Mononuclear cell (primary cell): ENCODE measurements around the gene EZR. TPM values are rescaled to one million over a fixed set of nuclear protein-coding genes. Genes with fewer than 3 reads are reported as not detected.

Experiments used
- H3K27me3 ChIP-seq: 2 replicates; pipeline ENCODE4 v1.6.0; 2011; ENCODE audit warnings: low read length, control low read depth; ENCODE audit not compliant: insufficient read depth
- H3K4me1 ChIP-seq: 2 replicates; pipeline ENCODE4 v1.5.1; 2011; ENCODE audit warnings: mild to moderate bottlenecking, low read length, control low read depth; ENCODE audit not compliant: insufficient read depth
- H3K4me3 ChIP-seq: 2 replicates; pipeline ENCODE4 v1.5.1; 2011; ENCODE audit warnings: mild to moderate bottlenecking, low read length, moderate library complexity
- H3K9me3 ChIP-seq: 2 replicates; pipeline ENCODE4 v1.5.1; 2011; ENCODE audit warnings: low read depth, mild to moderate bottlenecking, control low read depth, low read length
- total RNA-seq: library from RNA; depleted of rRNA; stranded (reverse); fragments of >200 nt; gene quantifications from one replicate; pipeline ENCODE4 v1.2.3, GENCODE V29; 2012

EZR gene
- total RNA-seq, 1 donor, result 165 TPM

DNA sequence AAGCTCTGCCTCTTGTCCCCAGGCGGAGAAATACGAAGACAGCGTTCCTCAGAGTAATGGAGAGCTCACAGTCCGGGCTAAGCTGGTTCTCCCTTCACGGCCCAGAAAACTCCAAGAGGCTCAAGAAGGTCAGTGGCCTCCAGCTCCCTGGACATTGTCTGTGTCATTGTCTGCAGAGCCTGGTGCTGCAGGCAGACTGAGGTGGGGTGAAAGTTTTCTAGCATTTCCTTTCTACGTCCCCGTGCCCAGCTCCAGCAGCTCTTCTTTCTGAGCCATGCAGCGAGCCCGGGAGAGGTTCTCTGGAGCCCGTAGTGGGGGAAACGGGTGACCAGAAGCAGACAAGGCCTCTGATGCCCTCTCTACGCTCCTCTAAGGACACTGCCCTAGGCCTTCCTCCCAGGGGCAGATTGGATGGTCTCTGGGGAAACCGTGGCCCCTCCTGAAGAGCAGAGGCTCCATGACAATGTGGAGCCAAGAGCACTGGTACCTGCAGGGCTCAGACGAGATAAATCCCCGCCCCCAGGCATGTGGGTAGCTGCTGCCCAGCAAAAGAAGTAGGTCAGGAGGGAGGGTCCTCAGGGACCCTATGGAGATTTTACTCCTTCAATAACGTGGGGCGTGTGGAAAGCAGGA lies 58.4 kb downstream of the EZR start:
- H3K9me3 ChIP-seq, result no peaks in the 10 kb centered on the region
- H3K4me1 ChIP-seq, result no peaks in the 10 kb centered on the region
- no peak overlapping the region for H3K4me3 ChIP-seq
- no peaks in the 10 kb centered on the region for H3K27me3 ChIP-seq

DNA sequence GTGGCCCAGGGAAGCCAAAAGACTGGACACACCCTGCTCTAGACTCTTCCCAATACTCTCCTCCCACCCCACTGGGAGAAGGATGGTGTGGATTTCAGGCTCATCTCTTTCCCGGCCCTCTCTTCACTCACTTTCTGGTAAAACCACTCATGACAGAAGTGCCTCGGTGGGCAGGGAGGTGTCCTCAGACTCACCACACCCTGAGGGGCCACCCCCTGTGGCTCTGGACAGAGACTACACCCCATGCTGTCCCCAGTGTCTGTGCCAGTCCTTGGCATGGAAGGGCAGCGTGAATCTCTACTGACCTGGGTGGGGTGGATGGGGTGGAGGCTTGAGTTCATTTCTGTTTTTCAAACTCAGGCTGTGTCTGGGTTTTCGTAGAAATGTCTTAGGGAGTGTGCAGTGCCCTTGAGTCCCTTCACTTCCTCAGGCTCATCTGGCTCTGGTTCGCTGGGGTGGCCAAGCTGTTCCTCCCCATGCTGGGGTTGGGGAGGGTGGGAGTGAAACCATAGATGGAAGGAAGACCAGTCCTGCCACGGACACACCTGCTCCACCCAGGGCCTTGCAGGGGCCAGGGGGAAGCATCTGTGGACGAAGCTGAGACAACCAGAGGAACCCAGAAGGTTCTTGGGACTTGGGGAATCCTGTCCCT lies 59.1 kb downstream of the EZR start:
- Histone ChIP-seq H3K27me3 (no peaks in the 10 kb centered on the region), H3K4me3 (no peak overlapping the region), H3K4me1 (no peaks in the 10 kb centered on the region), H3K9me3 (no peaks in the 10 kb centered on the region)

DNA sequence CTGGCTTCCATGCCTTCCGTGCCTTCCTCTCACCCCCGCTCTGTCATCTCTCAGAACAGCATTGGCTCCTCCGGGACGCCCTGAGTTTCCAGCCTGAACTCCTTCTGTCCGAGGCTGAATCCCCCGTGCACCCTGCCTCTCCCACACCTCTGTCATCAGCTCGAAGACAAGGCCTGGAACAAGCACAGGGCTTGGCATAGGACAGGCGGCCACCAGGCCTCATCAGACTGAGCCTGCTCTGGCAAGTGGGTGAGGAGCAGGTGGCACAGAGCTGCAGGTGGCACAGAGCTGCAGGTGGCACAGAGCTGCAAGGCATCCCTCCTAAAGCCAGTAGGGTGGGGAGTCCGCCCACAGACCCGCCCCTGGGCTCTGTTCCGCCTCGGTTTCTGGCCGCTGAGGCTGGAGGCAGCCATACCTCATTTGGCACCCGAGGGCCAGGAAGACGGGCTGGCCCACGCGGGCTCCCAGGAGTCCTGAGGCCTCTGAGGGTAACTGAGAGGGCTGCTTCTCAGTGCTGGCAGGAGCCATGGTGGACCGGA lies 60.2 kb downstream of the EZR start:
- Histone ChIP-seq H3K4me3 (no peak overlapping the region), H3K9me3 (no peaks in the 10 kb centered on the region), H3K27me3 (no peaks in the 10 kb centered on the region), H3K4me1 (no peaks in the 10 kb centered on the region)

DNA sequence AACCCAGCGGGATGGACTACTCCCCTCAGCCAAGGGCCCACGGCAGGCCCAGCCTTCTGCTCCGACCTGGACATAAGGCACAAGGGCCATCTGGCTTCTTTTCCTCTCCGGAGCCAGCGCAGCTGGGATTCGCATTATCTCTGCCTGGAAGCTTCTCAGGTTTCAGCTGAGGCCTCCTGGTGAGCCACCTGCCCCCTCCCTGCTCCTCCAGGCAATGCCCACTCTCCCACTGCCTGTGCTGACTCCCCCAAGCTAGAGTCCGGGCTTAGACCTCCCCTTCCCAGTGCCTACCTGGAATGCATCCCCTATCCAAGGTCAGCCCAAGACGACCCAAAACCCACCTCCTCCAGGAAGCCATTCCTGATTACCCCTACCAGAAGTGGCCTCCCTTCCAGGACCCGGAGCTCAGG lies 60.7 kb downstream of the EZR start:
- Histone ChIP-seq H3K4me3 (no peak overlapping the region), H3K4me1 (no peaks in the 10 kb centered on the region), H3K9me3 (no peaks in the 10 kb centered on the region), H3K27me3 (no peaks in the 10 kb centered on the region)

DNA sequence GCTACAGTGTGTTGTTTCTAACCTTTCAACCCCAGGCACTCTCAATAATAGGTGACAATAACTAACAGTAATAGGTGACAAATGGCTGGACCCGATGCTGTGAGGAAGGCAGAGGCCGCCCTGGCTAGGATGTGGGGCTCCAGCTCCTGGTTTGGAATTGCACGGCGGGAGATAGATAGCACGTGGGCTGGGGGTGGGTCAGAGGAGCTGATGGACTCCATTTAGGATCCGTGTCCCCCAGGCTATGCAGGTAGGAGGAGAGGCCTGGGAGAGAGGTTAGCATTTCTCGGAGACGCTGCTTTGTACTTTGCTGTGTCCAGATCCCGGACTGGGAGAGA lies 61.4 kb downstream of the EZR start:
- Histone ChIP-seq H3K4me1 (no peaks in the 10 kb centered on the region), H3K9me3 (no peaks in the 10 kb centered on the region), H3K4me3 (no peak overlapping the region), H3K27me3 (no peaks in the 10 kb centered on the region)

DNA sequence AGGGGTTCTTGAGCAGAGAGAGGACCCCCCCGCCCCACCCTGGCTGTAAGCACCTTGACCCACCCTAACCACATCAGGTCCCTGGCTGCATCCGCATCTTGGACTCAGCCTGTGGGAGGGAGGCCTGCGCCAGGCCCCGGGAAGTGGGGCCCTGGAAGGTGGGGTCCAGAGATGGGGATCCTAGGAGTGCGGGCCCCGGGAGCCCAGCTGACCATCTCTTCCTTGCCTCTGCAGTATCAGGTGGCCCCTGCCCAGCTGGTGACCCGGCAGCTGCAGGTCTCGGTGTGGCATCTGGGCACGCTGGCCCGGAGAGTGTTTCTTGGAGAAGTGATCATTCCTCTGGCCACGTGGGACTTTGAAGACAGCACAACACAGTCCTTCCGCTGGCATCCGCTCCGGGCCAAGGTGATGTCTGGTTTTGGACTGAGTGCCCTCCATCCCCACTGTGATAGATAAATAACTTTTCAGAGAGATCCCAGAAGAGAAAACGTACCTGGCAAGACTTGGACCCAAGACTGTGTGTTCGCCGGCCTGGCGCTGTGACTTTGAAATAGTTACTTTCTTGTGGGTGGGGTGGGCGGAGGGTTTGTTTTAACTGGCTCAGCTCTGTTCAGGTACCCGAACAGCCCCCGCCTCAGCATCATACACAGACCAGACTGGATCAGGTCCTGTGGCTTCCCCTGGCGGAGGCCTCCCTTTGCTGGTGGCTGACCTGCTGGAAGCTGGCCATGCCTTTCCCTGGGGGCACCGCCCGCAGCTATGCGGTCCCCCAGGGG lies 62.0 kb downstream of the EZR start:
- H3K4me1 ChIP-seq, result no peaks in the 10 kb centered on the region
- no peaks in the 10 kb centered on the region for H3K9me3 ChIP-seq
- no peak overlapping the region for H3K4me3 ChIP-seq
- H3K27me3 ChIP-seq, result no peaks in the 10 kb centered on the region

DNA sequence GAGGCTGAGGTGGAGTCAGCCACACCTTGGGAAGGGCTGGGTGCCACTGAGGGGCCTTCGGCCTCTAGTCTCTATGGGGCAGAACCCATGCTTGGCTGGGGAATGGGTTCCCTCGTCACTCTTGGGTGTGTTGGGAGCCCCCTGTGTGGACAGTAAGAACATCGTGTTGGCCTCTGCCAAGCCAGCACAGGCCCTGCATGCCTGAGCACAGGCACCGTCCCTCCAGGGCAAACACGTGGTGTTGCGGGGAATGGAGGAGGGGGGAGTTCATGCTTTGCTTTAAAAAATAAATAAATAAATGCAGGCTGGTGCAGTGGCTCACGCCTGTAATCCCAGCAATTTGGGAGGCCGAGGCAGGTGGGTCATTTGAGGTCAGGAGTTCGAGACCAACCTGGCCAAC lies 63.0 kb downstream of the EZR start:
- Histone ChIP-seq H3K27me3 (no peaks in the 10 kb centered on the region), H3K4me3 (no peak overlapping the region), H3K9me3 (no peaks in the 10 kb centered on the region), H3K4me1 (no peaks in the 10 kb centered on the region)

DNA sequence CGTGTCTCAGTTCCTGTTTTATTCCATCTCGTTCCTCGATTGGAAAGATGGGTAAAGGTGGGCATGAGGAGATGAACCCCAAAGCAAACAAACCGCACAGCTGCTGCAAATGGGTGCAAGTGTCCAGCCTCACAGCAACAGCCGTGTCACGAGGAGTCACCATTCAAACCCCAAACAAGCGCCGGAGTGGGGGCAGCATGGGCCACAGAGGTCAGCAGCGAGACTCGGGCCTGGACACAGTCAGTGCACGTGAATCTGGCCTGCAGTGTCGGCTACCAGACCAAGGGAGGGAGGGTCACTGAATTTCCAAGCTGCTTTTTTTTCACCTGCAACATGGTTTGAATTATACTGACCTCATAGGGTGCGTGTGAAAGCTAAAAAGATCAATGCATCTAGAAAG lies 63.5 kb downstream of the EZR start:
- Histone ChIP-seq H3K4me3 (no peak overlapping the region), H3K4me1 (no peaks in the 10 kb centered on the region), H3K9me3 (no peaks in the 10 kb centered on the region), H3K27me3 (no peaks in the 10 kb centered on the region)

DNA sequence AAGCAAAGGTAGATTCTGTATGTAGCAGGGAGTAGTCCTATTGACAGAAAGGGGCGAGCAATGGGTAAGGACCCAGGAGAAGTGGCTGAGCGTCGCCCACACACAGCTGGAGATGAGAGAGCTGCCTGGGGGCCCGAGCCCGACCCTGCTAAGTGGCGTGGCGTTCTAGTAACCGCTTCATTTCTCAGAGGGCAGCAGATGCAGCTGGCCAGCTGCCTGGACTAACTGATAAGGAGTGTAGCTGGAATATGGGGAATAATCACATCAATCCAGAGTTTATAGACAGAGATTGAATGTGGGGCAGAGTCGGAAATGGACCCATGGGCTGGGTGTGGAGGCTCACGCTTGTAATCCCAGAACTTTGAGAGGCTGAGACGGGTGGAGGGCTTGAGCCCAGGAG lies 64.4 kb downstream of the EZR start:
- Histone ChIP-seq H3K27me3 (no peaks in the 10 kb centered on the region), H3K4me3 (no peak overlapping the region), H3K9me3 (no peaks in the 10 kb centered on the region), H3K4me1 (no peaks in the 10 kb centered on the region)

DNA sequence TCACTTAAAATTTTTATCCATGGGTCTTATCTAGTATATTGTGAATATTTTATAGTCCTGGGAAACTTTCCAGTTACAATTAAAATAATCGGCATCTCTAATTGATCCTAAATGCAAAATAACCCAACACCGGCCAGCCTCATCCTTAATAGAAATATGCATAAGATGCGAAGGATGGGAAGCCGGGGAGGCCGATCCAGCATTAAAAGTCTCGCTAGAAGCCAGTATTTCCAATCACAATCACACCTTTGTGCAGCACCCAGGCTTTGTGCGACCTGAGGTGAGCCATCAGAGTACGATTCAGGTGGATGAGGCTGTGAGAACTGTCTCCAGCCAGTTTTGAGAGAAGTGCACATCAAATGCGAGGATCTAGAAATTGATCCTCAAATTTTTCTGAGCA lies 65.4 kb downstream of the EZR start:
- H3K4me3 ChIP-seq, result no peak overlapping the region
- H3K9me3 ChIP-seq, result no peaks in the 10 kb centered on the region
- no peaks in the 10 kb centered on the region for H3K4me1 ChIP-seq
- H3K27me3 ChIP-seq, result no peaks in the 10 kb centered on the region

DNA sequence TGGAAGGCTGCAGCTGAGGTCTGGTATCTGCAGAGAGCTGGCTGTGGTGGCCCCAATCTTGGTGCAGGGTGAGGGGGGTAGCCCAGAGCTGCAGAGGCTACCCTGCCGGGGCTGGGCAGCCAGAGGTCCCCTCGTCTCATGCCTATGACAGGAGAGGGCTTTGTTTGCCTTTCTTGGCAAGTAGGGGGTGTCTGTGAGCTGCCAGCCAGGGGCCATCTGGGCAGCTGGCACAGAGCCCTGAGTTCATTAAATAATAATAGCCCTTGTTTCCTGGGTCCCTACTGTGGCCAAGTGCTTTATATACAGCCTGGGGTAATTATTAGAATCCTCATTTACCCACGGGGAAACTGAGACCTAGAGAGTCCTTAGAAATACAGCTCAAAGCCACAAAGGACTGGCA lies 66.6 kb downstream of the EZR start:
- Histone ChIP-seq H3K9me3 (no peaks in the 10 kb centered on the region), H3K4me3 (no peak overlapping the region), H3K4me1 (no peaks in the 10 kb centered on the region), H3K27me3 (no peaks in the 10 kb centered on the region)

DNA sequence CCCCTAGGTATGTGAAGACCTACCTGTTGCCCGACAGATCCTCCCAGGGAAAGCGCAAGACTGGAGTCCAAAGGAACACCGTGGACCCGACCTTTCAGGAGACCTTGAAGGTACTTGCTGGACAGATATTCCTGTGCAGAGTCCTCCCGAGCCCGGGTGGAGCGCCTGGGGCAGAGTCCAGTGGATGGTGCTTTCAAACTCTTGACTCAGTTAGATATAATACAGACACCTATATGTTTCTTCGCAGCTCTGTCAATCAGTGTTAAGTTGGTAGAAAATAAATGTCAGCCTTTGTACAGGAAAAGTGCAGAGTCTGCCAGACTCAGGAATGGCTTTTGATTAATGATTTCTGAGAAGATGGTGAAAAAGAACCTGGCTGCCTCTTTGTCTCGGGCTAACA lies 67.2 kb downstream of the EZR start:
- no peaks in the 10 kb centered on the region for H3K27me3 ChIP-seq
- no peaks in the 10 kb centered on the region for H3K4me1 ChIP-seq
- H3K4me3 ChIP-seq, result no peak overlapping the region
- H3K9me3 ChIP-seq, result no peaks in the 10 kb centered on the region

DNA sequence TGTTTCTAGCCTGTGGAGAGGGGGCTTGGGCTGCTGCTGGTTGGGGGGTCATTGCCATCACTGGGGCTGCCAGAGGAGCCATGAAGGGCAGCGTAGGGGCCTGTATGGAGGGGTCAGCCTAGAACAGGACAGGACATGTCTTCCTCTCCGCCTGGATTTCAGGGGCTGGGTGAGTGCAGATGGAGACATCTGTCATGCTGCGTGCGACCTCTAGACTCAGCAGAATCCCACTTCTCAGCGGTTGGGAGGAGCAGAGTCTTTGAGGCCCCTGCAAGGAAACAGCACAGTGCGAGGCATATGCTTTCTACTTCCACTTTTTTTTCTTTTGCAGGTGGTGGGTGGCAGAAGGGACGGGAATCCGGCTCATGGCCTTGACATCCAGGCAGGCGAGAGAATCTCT lies 67.9 kb downstream of the EZR start:
- Histone ChIP-seq H3K9me3 (no peaks in the 10 kb centered on the region), H3K27me3 (no peaks in the 10 kb centered on the region), H3K4me1 (no peaks in the 10 kb centered on the region), H3K4me3 (no peak overlapping the region)

DNA sequence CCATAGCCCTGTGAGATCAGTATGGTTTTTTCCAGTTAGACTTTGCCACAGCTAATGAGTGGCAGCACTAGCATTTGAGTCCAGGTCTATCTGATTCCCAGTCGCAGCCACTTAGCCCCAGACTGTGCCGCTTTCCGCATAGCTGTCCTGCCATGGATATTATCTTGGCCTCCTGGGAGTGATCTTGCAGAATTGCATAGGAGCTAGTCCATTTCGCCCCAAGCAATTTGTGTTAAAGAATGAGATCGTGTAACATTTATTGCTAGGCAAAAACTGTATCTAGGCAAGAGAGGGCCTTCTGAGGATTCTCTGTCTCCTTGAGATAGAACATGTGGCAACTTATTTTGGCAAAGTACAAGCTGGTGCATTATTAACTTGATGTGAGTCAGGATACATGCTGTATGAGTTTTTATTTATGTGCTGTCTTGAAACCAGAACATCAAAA lies 74.2 kb downstream of the EZR start:
- no peaks in the 10 kb centered on the region for H3K9me3 ChIP-seq
- no peak overlapping the region for H3K4me3 ChIP-seq
- no peaks in the 10 kb centered on the region for H3K27me3 ChIP-seq
- H3K4me1 ChIP-seq, result no peaks in the 10 kb centered on the region

DNA sequence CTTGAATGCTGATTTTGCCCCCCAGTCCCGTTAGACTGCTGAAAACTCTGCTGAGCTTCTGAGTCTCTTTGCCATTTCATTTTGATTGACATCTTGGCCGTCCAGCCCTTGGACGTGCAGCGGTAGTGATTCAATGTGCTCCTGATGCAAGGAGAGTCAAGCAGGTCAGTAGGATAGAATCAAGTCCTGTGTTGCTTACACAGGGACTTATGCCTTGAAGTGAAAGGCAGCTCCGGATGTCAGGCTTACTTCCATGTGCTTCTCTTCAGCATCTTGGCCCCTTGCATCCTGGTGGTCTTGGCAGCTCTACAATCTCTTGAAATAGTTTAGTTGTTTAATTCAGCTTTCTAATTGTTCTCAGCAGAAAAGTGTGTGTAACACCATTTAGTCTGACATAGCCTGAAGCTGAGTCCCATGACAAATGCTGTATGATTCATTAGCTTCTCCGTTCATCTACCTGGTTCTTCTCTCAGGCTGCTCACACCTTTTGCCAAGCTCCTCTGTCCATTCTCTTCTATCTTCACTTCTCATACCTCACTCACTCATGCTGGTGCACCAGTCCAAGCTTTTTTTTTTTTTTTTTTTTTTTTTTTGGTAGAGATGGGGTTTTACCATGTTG lies 76.0 kb downstream of the EZR start:
- H3K27me3 ChIP-seq, result no peaks in the 10 kb centered on the region
- H3K9me3 ChIP-seq, result no peaks in the 10 kb centered on the region
- H3K4me1 ChIP-seq, result peaks cover 3% of the 10 kb centered on the region
- no peak overlapping the region for H3K4me3 ChIP-seq
